Measurements from ENCODE around the gene ESR2. TPM values are rescaled to one million over a fixed set of nuclear protein-coding genes. Genes with fewer than 3 reads are reported as not detected.

ESR2 gene
- polyA plus RNA-seq, 1 of the 3 experiments (the other 2 are of a cell fraction), result 0.03 TPM

DNA sequence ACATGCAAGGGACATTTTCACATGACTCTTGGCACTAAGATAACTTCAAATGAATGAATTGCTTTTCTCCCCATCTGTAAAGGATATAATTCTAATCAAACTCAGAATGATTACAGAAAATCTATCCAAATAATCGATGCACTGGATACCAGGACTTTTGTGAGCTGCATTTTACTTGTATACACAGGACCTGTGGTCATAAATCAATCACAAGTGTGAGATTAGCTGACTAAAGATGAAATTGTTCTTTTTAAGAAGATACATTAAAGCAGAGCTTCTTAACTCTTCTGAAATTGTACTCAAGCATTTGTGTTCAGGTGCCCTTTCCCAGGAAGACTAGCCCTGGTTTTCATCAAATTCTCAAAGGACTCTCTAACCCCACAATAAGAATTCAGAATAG, 66.3 kb downstream of the ESR2 start:
- H3K4me3 ChIP-seq (ENCODE audit: low read depth in 2 of 2, low read length in 1 of 2), result no peak overlapping the region
- H3K27ac ChIP-seq (ENCODE audit: low read depth in 2 of 2, low read length in 1 of 2), result no peak overlapping the region
- no peak overlapping the region for H2AFZ ChIP-seq (ENCODE audit: low read depth)
- ChIA-PET CTCF (interaction anchor here (1.2 to 1.3 kb wide), 2 partner anchors 31 to 116 kb away, joined by 3 read pairs; no protein-coding TSS in a partner anchor), POLR2A (no interaction called here)
- no peaks in the 10 kb centered on the region for H3K9me3 ChIP-seq
- no peaks in the 10 kb centered on the region for H3K9me2 ChIP-seq
- no peaks in the 10 kb centered on the region for H3F3A ChIP-seq (replicated peaks; ENCODE audit: insufficient read depth)
- peaks cover 0 to 9% of the 10 kb centered on the region in 2 experiments; a peak in 2 of 4 replicates for H3K4me1 ChIP-seq (ENCODE audit: control insufficient read depth in 1 of 2, insufficient read depth in 2 of 2, low read depth in 1 of 2, low read length in 1 of 2)
- H3K4me2 ChIP-seq, result no peak overlapping the region
- H3K9ac ChIP-seq, result no peak overlapping the region
- 67% methylated on average over 1 of the region's 1 CpG for WGBS (ENCODE audit: low lambda C conversion rate)
- no peaks in the 10 kb centered on the region for H4K20me1 ChIP-seq (ENCODE audit: insufficient read depth)
- DNase-seq, result no peak
- TF ChIP-seq GATA2 (CRISPR knock-in tag; IDR thresholded peaks at IDR 0.05) (no peak), RCOR1 (IDR thresholded peaks at IDR 0.05; ENCODE audit: low read length) (no peak), YY1 (IDR thresholded peaks at IDR 0.05; ENCODE audit: low read depth) (no peak), RAD21 (IDR thresholded peaks at IDR 0.05; ENCODE audit: low read length) (no peak), CHD2 (IDR thresholded peaks at IDR 0.05; ENCODE audit: low read length, partially characterized antibody) (no peak), EP300 (IDR thresholded peaks at IDR 0.05; ENCODE audit: borderline replicate concordance in 1 of 2, low read depth in 1 of 2, low read length in 1 of 2) (no peak), EZH2phosphoT487 (IDR thresholded peaks at IDR 0.05; ENCODE audit: borderline replicate concordance, low read depth) (no peak), FOXJ3 (CRISPR knock-in tag; IDR thresholded peaks at IDR 0.05) (no peak), SMC3 (IDR thresholded peaks at IDR 0.05; ENCODE audit: low read depth, low read length) (no peak), JUND (IDR thresholded peaks at IDR 0.05) (no peak), POLR2AphosphoS5 (IDR thresholded peaks at IDR 0.05; ENCODE audit: low read depth, low read length) (no peak)
- TF ChIP-seq, protein P1, sequence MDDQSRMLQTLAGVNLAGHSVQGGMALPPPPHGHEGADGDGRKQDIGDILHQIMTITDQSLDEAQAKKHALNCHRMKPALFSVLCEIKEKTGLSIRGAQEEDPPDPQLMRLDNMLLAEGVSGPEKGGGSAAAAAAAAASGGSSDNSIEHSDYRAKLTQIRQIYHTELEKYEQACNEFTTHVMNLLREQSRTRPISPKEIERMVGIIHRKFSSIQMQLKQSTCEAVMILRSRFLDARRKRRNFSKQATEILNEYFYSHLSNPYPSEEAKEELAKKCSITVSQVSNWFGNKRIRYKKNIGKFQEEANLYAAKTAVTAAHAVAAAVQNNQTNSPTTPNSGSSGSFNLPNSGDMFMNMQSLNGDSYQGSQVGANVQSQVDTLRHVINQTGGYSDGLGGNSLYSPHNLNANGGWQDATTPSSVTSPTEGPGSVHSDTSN (IDR thresholded peaks at IDR 0.05), result no peak
- TF ChIP-seq, protein P2, sequence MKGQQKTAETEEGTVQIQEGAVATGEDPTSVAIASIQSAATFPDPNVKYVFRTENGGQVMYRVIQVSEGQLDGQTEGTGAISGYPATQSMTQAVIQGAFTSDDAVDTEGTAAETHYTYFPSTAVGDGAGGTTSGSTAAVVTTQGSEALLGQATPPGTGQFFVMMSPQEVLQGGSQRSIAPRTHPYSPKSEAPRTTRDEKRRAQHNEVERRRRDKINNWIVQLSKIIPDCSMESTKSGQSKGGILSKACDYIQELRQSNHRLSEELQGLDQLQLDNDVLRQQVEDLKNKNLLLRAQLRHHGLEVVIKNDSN (IDR thresholded peaks at IDR 0.05; ENCODE audit: borderline replicate concordance, low read depth), result no peak
- TF ChIP-seq, protein P3, sequence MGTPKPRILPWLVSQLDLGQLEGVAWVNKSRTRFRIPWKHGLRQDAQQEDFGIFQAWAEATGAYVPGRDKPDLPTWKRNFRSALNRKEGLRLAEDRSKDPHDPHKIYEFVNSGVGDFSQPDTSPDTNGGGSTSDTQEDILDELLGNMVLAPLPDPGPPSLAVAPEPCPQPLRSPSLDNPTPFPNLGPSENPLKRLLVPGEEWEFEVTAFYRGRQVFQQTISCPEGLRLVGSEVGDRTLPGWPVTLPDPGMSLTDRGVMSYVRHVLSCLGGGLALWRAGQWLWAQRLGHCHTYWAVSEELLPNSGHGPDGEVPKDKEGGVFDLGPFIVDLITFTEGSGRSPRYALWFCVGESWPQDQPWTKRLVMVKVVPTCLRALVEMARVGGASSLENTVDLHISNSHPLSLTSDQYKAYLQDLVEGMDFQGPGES (IDR thresholded peaks at IDR 0.05; ENCODE audit: low read depth, low read length), result no peak
- peaks cover 0 to 15% of the 10 kb centered on the region in 2 experiments for H3K36me3 ChIP-seq (replicated peaks in 1 of 2; ENCODE audit: control insufficient read depth in 1 of 2, insufficient read depth in 2 of 2, low read length in 1 of 2)
- no peaks in the 10 kb centered on the region for H3K79me2 ChIP-seq (ENCODE audit: insufficient read depth)
- no peaks in the 10 kb centered on the region for H3K27me3 ChIP-seq (ENCODE audit: insufficient read depth)

DNA sequence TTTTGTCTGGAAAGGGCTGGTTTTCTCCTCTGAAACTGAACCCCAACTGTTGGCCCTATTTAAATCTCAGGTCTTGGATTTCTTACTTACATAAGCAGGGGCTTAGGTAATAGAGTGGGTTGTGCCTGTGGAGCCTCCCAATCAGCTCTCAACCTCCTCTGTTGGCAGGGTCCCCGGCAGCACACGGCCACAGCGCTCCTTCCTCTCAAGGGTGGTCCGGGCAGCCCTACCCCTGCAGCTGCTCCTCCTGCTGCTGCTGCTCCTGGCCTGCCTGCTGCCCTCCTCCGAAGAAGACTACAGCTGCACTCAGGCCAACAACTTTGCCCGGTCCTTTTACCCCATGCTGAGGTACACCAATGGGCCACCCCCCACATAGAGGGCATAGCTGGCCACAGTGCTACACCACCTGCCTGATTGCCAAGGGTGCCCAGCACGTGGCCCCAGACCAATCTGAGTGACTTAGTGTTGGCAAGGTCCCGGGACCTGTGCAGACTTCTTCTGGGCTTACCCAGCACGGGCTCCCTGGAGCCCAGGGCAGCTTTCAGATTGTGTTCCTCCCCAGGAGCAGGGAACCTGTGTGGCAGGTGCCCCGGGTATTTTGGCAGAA, 68.9 kb downstream of the ESR2 start:
- Histone ChIP-seq H3K79me2 (ENCODE audit: insufficient read depth) (no peaks in the 10 kb centered on the region), H3K4me1 (ENCODE audit: control insufficient read depth in 1 of 2, insufficient read depth in 2 of 2, low read depth in 1 of 2, low read length in 1 of 2) (no peaks in the 10 kb centered on the region), H2AFZ (ENCODE audit: low read depth) (no peak overlapping the region), H3K27me3 (ENCODE audit: insufficient read depth) (no peaks in the 10 kb centered on the region), H3K4me3 (ENCODE audit: low read depth in 2 of 2, low read length in 1 of 2) (no peak overlapping the region), H3K9ac (no peak overlapping the region), H3K9me2 (no peaks in the 10 kb centered on the region), H4K20me1 (ENCODE audit: insufficient read depth) (no peaks in the 10 kb centered on the region), H3K4me2 (no peak overlapping the region), H3K27ac (ENCODE audit: low read depth in 2 of 2, low read length in 1 of 2) (no peak overlapping the region), H3K9me3 (no peaks in the 10 kb centered on the region), H3F3A (replicated peaks; ENCODE audit: insufficient read depth) (no peaks in the 10 kb centered on the region), H3K36me3 (replicated peaks in 1 of 2; ENCODE audit: control insufficient read depth in 1 of 2, insufficient read depth in 2 of 2, low read length in 1 of 2) (peaks cover 0 to 19% of the 10 kb centered on the region in 2 experiments)
- POLR2A ChIA-PET, result no interaction called here
- DNase-seq, result no peak
- WGBS (ENCODE audit: low lambda C conversion rate), result 95% methylated on average over 9 of the region's 10 CpGs
- CTCF ChIA-PET, result interaction anchor here (1.3 to 1.8 kb wide), 2 partner anchors 8 to 78 kb away, joined by 3 to 8 read pairs; no protein-coding TSS in a partner anchor
- TF ChIP-seq, protein P2 (IDR thresholded peaks at IDR 0.05; ENCODE audit: borderline replicate concordance, low read depth), result no peak
- TF ChIP-seq MEF2A (IDR thresholded peaks at IDR 0.05; ENCODE audit: borderline replicate concordance, low read depth) (no peak), TCF12 (IDR thresholded peaks at IDR 0.05) (no peak), EZH2phosphoT487 (IDR thresholded peaks at IDR 0.05; ENCODE audit: borderline replicate concordance, low read depth) (no peak), JUND (IDR thresholded peaks at IDR 0.05) (no peak), RCOR1 (IDR thresholded peaks at IDR 0.05; ENCODE audit: low read length) (no peak), CHD2 (IDR thresholded peaks at IDR 0.05; ENCODE audit: low read length, partially characterized antibody) (no peak), SMC3 (IDR thresholded peaks at IDR 0.05; ENCODE audit: low read depth, low read length) (no peak), RXRA (IDR thresholded peaks at IDR 0.05; ENCODE audit: borderline replicate concordance, low read depth) (no peak), NRF1 (IDR thresholded peaks at IDR 0.05; ENCODE audit: low read depth, low read length) (no peak), FOXJ3 (CRISPR knock-in tag; IDR thresholded peaks at IDR 0.05) (no peak), TEAD4 (IDR thresholded peaks at IDR 0.05; ENCODE audit: borderline replicate concordance, insufficient read depth) (no peak), TAF1 (IDR thresholded peaks at IDR 0.05; ENCODE audit: borderline replicate concordance, low read depth, low read length) (no peak), NFIC (IDR thresholded peaks at IDR 0.05; ENCODE audit: borderline replicate concordance) (no peak)
- TF ChIP-seq, protein P4, sequence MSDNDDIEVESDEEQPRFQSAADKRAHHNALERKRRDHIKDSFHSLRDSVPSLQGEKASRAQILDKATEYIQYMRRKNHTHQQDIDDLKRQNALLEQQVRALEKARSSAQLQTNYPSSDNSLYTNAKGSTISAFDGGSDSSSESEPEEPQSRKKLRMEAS (IDR thresholded peaks at IDR 0.05; ENCODE audit: low read depth), result no peak
- TF ChIP-seq, protein P1 (IDR thresholded peaks at IDR 0.05), result no peak

Data from SK-N-SH (cell line).